Left lung (tissue), 10 donors: ENCODE measurements around the gene MAPK11. TPM values are rescaled to one million over a fixed set of nuclear protein-coding genes. Genes with fewer than 3 reads are reported as not detected.

ENCODE experiments used
- ATAC-seq: fragments of 200-7000 bp; cut with Tn5 transposase; one replicate; pipeline ENCODE4 v1.9.1; 2020; ENCODE audit warnings: moderate library complexity
- DNase-seq, 4 donors: peaks; one replicate each; pipeline ENCODE4 v3.0.0-alpha.2; 2013 to 2020
- H3K27ac ChIP-seq, 2 donors: fragments of 200-600 bp; sonication (generic) in 1 of 2; one replicate each; pipeline versions ENCODE4 v1.5.0 to v1.8.0; 2020 to 2021
- H3K27me3 ChIP-seq, 2 donors: fragments of 200-600 bp; sonication (generic) in 1 of 2; one replicate each; pipeline versions ENCODE4 v1.5.0 to v1.8.0; 2020 to 2021
- H3K36me3 ChIP-seq, 2 donors: fragments of 200-600 bp; sonication (generic) in 1 of 2; one replicate each; pipeline versions ENCODE4 v1.5.0 to v1.8.0; 2020 to 2021
- H3K4me1 ChIP-seq, 2 donors: fragments of 200-600 bp; one replicate each; pipeline ENCODE4 v1.8.0; 2021
- H3K4me3 ChIP-seq, 2 donors: fragments of 200-600 bp; sonication (generic) in 1 of 2; one replicate each; pipeline versions ENCODE4 v1.5.0 to v1.8.0; 2020 to 2021; ENCODE audit warnings: mild to moderate bottlenecking in 1 of 2
- H3K9me3 ChIP-seq, 2 donors: fragments of 200-600 bp; sonication (generic) in 1 of 2; one replicate each; pipeline versions ENCODE4 v1.5.0 to v1.8.0; 2020 to 2021
- CTCF ChIP-seq, 2 donors: fragments of 200-600 bp; sonication (generic) in 1 of 2; IDR thresholded peaks; one replicate each; pipeline versions ENCODE4 v1.5.0 to v1.8.0; 2021; ENCODE audit warnings: antibody characterized with exemption in 2 of 2
- intact Hi-C, 2 donors: fragments of 100-400 bp; cut with DNase I; formaldehyde crosslinking; loops; one replicate each; pipeline versions ENCODE4 v1.11.2 to v1.14.2; 2022
- polyA plus RNA-seq, 6 donors: library from polyadenylated mRNA; unstranded; fragments of 120-200 nt; gene quantifications; one replicate each; pipeline ENCODE4 v1.2.1, GENCODE V29; 2013; ENCODE audit not compliant: insufficient read length in 6 of 6
- total RNA-seq, 2 donors: library from RNA; stranded (reverse); fragmentation: NEBNext Ultra II Directional; extraction: Animal tissue kit (Norgen Biotek cat#: 25700); gene quantifications; one replicate each; pipeline ENCODE4 v1.2.1, GENCODE V29; 2021
- donor health status: DM: no; HTN: yes; CAD: no.
- donor health status: DM: no; HTN: no; CAD: no.

MAPK11 gene
- total and polyA plus RNA-seq, 8 donors = 10.3 to 21.5 (median 14.7) TPM

GRCh38 chr22:50232481-50233151, 37.6 kb downstream of the MAPK11 start:
- H3K4me3 ChIP-seq = no peak overlapping the region
- TF ChIP-seq CTCF (IDR thresholded peaks at IDR 0.05) = no peak
- H3K27ac ChIP-seq = no peak overlapping the region
- intact Hi-C loops = no loop called here
- no peak for ATAC-seq
- no peaks in the 10 kb centered on the region for H3K4me1 ChIP-seq
- DNase-seq = no peak
- H3K27me3 ChIP-seq = no peaks in the 10 kb centered on the region
- no peaks in the 10 kb centered on the region for H3K9me3 ChIP-seq
- peaks cover 0 to 71% of the 10 kb centered on the region in 2 donors for H3K36me3 ChIP-seq

GRCh38 chr22:50229370-50229769, 40.8 kb downstream of the MAPK11 start:
- Histone ChIP-seq H3K27ac (no peak overlapping the region), H3K4me3 (no peak overlapping the region), H3K36me3 (peaks cover 0 to 88% of the 10 kb centered on the region in 2 donors), H3K27me3 (no peaks in the 10 kb centered on the region), H3K4me1 (no peaks in the 10 kb centered on the region), H3K9me3 (no peaks in the 10 kb centered on the region)
- intact Hi-C loops = no loop called here
- no peak for ATAC-seq
- DNase-seq = no peak
- no peak for TF ChIP-seq CTCF (IDR thresholded peaks at IDR 0.05)

- Histone ChIP-seq H3K4me1 (no peaks in the 10 kb centered on the region), H3K27me3 (no peaks in the 10 kb centered on the region), H3K4me3 (no peak overlapping the region), H3K36me3 (peaks cover 0 to 94% of the 10 kb centered on the region in 2 donors), H3K9me3 (no peaks in the 10 kb centered on the region), H3K27ac (no peak overlapping the region)
- no peak for DNase-seq
- no peak for TF ChIP-seq CTCF (IDR thresholded peaks at IDR 0.05)
- no peak for ATAC-seq
- intact Hi-C loops = no loop called here
Observed at GRCh38 chr22:50228366-50228765, 41.8 kb downstream of the MAPK11 start.

- Histone ChIP-seq H3K36me3 (peaks cover 0 to 94% of the 10 kb centered on the region in 2 donors), H3K4me1 (no peaks in the 10 kb centered on the region), H3K27ac (no peak overlapping the region), H3K9me3 (no peaks in the 10 kb centered on the region), H3K4me3 (no peak overlapping the region), H3K27me3 (no peaks in the 10 kb centered on the region)
- no peak for TF ChIP-seq CTCF (IDR thresholded peaks at IDR 0.05)
- ATAC-seq (no peak), DNase-seq (no peak)
- intact Hi-C loops = no loop called here
Observed at GRCh38 chr22:50227579-50228215, 42.5 kb downstream of the MAPK11 start.

- intact Hi-C loops = no loop called here
- DNase-seq = no peak
- no peaks in the 10 kb centered on the region for H3K9me3 ChIP-seq
- H3K27ac ChIP-seq = no peak overlapping the region
- peaks cover 0 to 94% of the 10 kb centered on the region in 2 donors for H3K36me3 ChIP-seq
- no peak overlapping the region for H3K4me3 ChIP-seq
- no peaks in the 10 kb centered on the region for H3K4me1 ChIP-seq
- no peak for TF ChIP-seq CTCF (IDR thresholded peaks at IDR 0.05)
- no peak for ATAC-seq
- no peaks in the 10 kb centered on the region for H3K27me3 ChIP-seq
Observed at GRCh38 chr22:50226875-50227165, 43.4 kb downstream of the MAPK11 start.
